ENCODE results near the gene AGGF1.

The AGGF1 gene

DNA sequence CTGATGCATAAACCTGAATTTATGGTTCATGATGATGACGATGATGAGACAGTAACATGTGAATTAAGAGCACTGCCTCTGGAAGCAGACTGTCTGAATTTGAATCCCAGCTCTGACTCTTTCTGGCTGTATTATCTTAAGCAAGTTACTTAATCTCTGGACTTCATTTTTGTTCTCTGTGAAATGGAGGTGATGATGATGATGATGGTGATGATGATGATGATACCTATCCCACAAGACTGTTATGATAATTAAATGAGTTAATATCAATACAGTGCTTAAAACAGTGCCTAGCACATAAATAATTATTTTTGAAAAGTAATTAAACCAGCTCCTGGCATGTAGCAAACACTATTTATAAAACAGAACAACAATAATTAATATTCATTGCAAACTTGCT, 13.2 kb upstream of the AGGF1 start:
- H2AK5ac ChIP-seq (ENCODE audit: low read length): no peak overlapping the region
- H2BK15ac ChIP-seq (replicated peaks; ENCODE audit: low read depth): no peak overlapping the region
- no peak overlapping the region for H4K8ac ChIP-seq (ENCODE audit: low read depth, low read length)
- no peak for DNase-seq
- no peak overlapping the region for H2BK120ac ChIP-seq (ENCODE audit: low read depth, low read length)
- WGBS (ENCODE audit: extremely low coverage, insufficient coverage, low lambda C conversion rate): no CpG with 5 or more reads among the region's 1 CpG
- no peaks in the 10 kb centered on the region for H3K36me3 ChIP-seq (ENCODE audit: control insufficient read depth, insufficient read depth, low read length)
- no peak overlapping the region for H3K9ac ChIP-seq (ENCODE audit: low read length)
- H3K79me2 ChIP-seq (ENCODE audit: control insufficient read depth, insufficient read depth, low read length): no peaks in the 10 kb centered on the region
- H3K18ac ChIP-seq (ENCODE audit: low read length): no peak overlapping the region
- no peak overlapping the region for H3K4me3 ChIP-seq (ENCODE audit: low read length)
- H4K5ac ChIP-seq (ENCODE audit: low read length): no peak overlapping the region
- no peak overlapping the region for H3K56ac ChIP-seq (ENCODE audit: low read length)
- H3K23ac ChIP-seq (ENCODE audit: low read length): no peak overlapping the region
- no peak overlapping the region for H2BK5ac ChIP-seq (ENCODE audit: low read length)
- no peak overlapping the region for H3K4me2 ChIP-seq (ENCODE audit: low read length)
- no peaks in the 10 kb centered on the region for H3K79me1 ChIP-seq (ENCODE audit: low read length)
- H3K27ac ChIP-seq (ENCODE audit: low read depth, low read length): no peak overlapping the region
- H3K4me1 ChIP-seq (ENCODE audit: control insufficient read depth, low read depth, low read length): no peaks in the 10 kb centered on the region
- H3K27me3 ChIP-seq (ENCODE audit: insufficient read depth, low read length, poor library complexity): no peaks in the 10 kb centered on the region
- H3K4ac ChIP-seq (ENCODE audit: low read depth, low read length): no peak overlapping the region

GRCh38 chr5:77017668-77018067, 12.5 kb upstream of the AGGF1 start:
- no CpG with 5 or more reads among the region's 4 CpGs for WGBS (ENCODE audit: extremely low coverage, insufficient coverage, low lambda C conversion rate)

GRCh38 chr5:77022511-77023417, 7.4 kb upstream of the AGGF1 start:
- DNase-seq: no peak
- no peaks in the 10 kb centered on the region for H3K4me1 ChIP-seq (ENCODE audit: control insufficient read depth, low read depth, low read length)
- H3K9ac ChIP-seq (ENCODE audit: low read length): no peak overlapping the region
- H3K56ac ChIP-seq (ENCODE audit: low read length): no peak overlapping the region
- H2BK15ac ChIP-seq (replicated peaks; ENCODE audit: low read depth): no peak overlapping the region
- no peak overlapping the region for H3K4me2 ChIP-seq (ENCODE audit: low read length)
- H3K23ac ChIP-seq (ENCODE audit: low read length): no peak overlapping the region
- no peaks in the 10 kb centered on the region for H3K79me1 ChIP-seq (ENCODE audit: low read length)
- no peaks in the 10 kb centered on the region for H3K36me3 ChIP-seq (ENCODE audit: control insufficient read depth, insufficient read depth, low read length)
- H2BK120ac ChIP-seq (ENCODE audit: low read depth, low read length): no peak overlapping the region
- H4K8ac ChIP-seq (ENCODE audit: low read depth, low read length): no peak overlapping the region
- no peak overlapping the region for H2AK5ac ChIP-seq (ENCODE audit: low read length)
- H4K5ac ChIP-seq (ENCODE audit: low read length): no peak overlapping the region
- no peaks in the 10 kb centered on the region for H3K79me2 ChIP-seq (ENCODE audit: control insufficient read depth, insufficient read depth, low read length)
- no peak overlapping the region for H3K27ac ChIP-seq (ENCODE audit: low read depth, low read length)
- no peak overlapping the region for H2BK5ac ChIP-seq (ENCODE audit: low read length)
- H3K18ac ChIP-seq (ENCODE audit: low read length): no peak overlapping the region
- H3K4me3 ChIP-seq (ENCODE audit: low read length): no peak overlapping the region
- no peak overlapping the region for H3K4ac ChIP-seq (ENCODE audit: low read depth, low read length)
- no peaks in the 10 kb centered on the region for H3K27me3 ChIP-seq (ENCODE audit: insufficient read depth, low read length, poor library complexity)
- no CpG with 5 or more reads among the region's 7 CpGs for WGBS (ENCODE audit: extremely low coverage, insufficient coverage, low lambda C conversion rate)

More at GRCh38 chr5:77017668-77018067, 12.5 kb upstream of the AGGF1 start:
- H3K27me3 ChIP-seq (ENCODE audit: insufficient read depth, low read length, poor library complexity): no peaks in the 10 kb centered on the region
- H3K4me3 ChIP-seq (ENCODE audit: low read length): no peak overlapping the region
- H4K8ac ChIP-seq (ENCODE audit: low read depth, low read length): no peak overlapping the region
- no peaks in the 10 kb centered on the region for H3K36me3 ChIP-seq (ENCODE audit: control insufficient read depth, insufficient read depth, low read length)
- no peak overlapping the region for H2BK120ac ChIP-seq (ENCODE audit: low read depth, low read length)
- no peak overlapping the region for H3K9ac ChIP-seq (ENCODE audit: low read length)
- H3K4ac ChIP-seq (ENCODE audit: low read depth, low read length): no peak overlapping the region
- H2AK5ac ChIP-seq (ENCODE audit: low read length): no peak overlapping the region
- H3K27ac ChIP-seq (ENCODE audit: low read depth, low read length): no peak overlapping the region
- no peak overlapping the region for H4K5ac ChIP-seq (ENCODE audit: low read length)
- no peak overlapping the region for H3K4me2 ChIP-seq (ENCODE audit: low read length)
- H3K56ac ChIP-seq (ENCODE audit: low read length): no peak overlapping the region
- H3K4me1 ChIP-seq (ENCODE audit: control insufficient read depth, low read depth, low read length): no peaks in the 10 kb centered on the region
- no peak overlapping the region for H3K18ac ChIP-seq (ENCODE audit: low read length)
- no peak overlapping the region for H2BK5ac ChIP-seq (ENCODE audit: low read length)
- no peaks in the 10 kb centered on the region for H3K79me2 ChIP-seq (ENCODE audit: control insufficient read depth, insufficient read depth, low read length)
- no peaks in the 10 kb centered on the region for H3K79me1 ChIP-seq (ENCODE audit: low read length)
- no peak overlapping the region for H3K23ac ChIP-seq (ENCODE audit: low read length)
- H2BK15ac ChIP-seq (replicated peaks; ENCODE audit: low read depth): no peak overlapping the region
- DNase-seq: no peak

GRCh38 chr5:77024490-77024889, 5.7 kb upstream of the AGGF1 start:
- H3K27ac ChIP-seq (ENCODE audit: low read depth, low read length): no peak overlapping the region
- DNase-seq: no peak
- no peak overlapping the region for H4K8ac ChIP-seq (ENCODE audit: low read depth, low read length)
- no peak overlapping the region for H2AK5ac ChIP-seq (ENCODE audit: low read length)
- H3K4me2 ChIP-seq (ENCODE audit: low read length): no peak overlapping the region
- H3K9ac ChIP-seq (ENCODE audit: low read length): no peak overlapping the region
- WGBS (ENCODE audit: extremely low coverage, insufficient coverage, low lambda C conversion rate): no CpG with 5 or more reads among the region's 1 CpG
- no peak overlapping the region for H2BK5ac ChIP-seq (ENCODE audit: low read length)
- H2BK15ac ChIP-seq (replicated peaks; ENCODE audit: low read depth): no peak overlapping the region
- H2BK120ac ChIP-seq (ENCODE audit: low read depth, low read length): no peak overlapping the region
- no peaks in the 10 kb centered on the region for H3K79me2 ChIP-seq (ENCODE audit: control insufficient read depth, insufficient read depth, low read length)
- H3K23ac ChIP-seq (ENCODE audit: low read length): no peak overlapping the region
- H3K56ac ChIP-seq (ENCODE audit: low read length): no peak overlapping the region
- no peaks in the 10 kb centered on the region for H3K4me1 ChIP-seq (ENCODE audit: control insufficient read depth, low read depth, low read length)
- no peaks in the 10 kb centered on the region for H3K79me1 ChIP-seq (ENCODE audit: low read length)
- no peak overlapping the region for H3K18ac ChIP-seq (ENCODE audit: low read length)
- H3K36me3 ChIP-seq (ENCODE audit: control insufficient read depth, insufficient read depth, low read length): no peaks in the 10 kb centered on the region
- no peak overlapping the region for H3K4ac ChIP-seq (ENCODE audit: low read depth, low read length)
- H3K27me3 ChIP-seq (ENCODE audit: insufficient read depth, low read length, poor library complexity): no peaks in the 10 kb centered on the region
- H3K4me3 ChIP-seq (ENCODE audit: low read length): no peak overlapping the region
- no peak overlapping the region for H4K5ac ChIP-seq (ENCODE audit: low read length)

DNA sequence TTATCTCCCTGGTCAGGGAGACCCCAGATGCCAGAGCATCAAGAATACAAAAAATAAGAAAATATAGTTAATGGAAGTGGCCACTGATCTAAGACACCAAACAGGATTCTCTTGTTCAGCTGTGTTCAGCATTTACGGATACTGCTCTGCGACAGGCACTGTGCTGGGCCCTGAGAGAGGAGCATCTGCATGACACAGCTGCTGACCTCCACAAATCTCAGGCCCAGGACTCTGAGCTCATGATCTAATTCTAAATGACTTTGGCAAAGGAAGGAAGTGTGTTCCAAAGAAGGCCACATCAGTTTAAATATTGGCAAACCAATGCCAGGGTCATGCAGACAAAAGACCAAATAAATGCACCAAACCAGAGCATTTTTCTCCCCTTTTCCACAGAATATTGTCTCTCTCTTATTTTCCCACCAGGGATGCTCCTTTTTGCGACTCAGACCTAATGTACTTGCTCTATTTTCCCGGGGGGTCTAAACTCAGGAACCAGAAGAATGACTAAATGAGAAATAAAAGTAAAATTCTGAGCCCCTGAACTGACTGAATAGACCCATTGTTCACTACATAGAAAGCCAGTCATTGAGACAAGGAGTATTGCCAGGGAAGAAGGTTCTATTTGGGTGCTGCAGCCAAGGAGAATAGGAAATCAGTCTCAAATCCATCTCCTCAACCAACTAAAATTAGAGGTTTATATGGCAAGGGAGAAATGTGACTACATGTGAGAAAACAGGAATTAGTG, 1.4 kb upstream of the AGGF1 start:
- Histone ChIP-seq H2BK5ac (ENCODE audit: low read length) (no peak overlapping the region), H3K23ac (ENCODE audit: low read length) (no peak overlapping the region), H3K4me3 (ENCODE audit: low read length) (no peak overlapping the region), H4K8ac (ENCODE audit: low read depth, low read length) (no peak overlapping the region), H3K27ac (ENCODE audit: low read depth, low read length) (no peak overlapping the region), H2BK15ac (replicated peaks; ENCODE audit: low read depth) (no peak overlapping the region), H3K9ac (ENCODE audit: low read length) (no peak overlapping the region), H3K79me1 (ENCODE audit: low read length) (peaks cover 2% of the 10 kb centered on the region), H3K27me3 (ENCODE audit: insufficient read depth, low read length, poor library complexity) (no peaks in the 10 kb centered on the region), H3K18ac (ENCODE audit: low read length) (no peak overlapping the region), H3K4ac (ENCODE audit: low read depth, low read length) (no peak overlapping the region), H2AK5ac (ENCODE audit: low read length) (no peak overlapping the region), H3K4me1 (ENCODE audit: control insufficient read depth, low read depth, low read length) (peaks cover 2% of the 10 kb centered on the region), H3K36me3 (ENCODE audit: control insufficient read depth, insufficient read depth, low read length) (no peaks in the 10 kb centered on the region), H3K56ac (ENCODE audit: low read length) (no peak overlapping the region), H4K5ac (ENCODE audit: low read length) (no peak overlapping the region), H2BK120ac (ENCODE audit: low read depth, low read length) (no peak overlapping the region), H3K4me2 (ENCODE audit: low read length) (no peak overlapping the region), H3K79me2 (ENCODE audit: control insufficient read depth, insufficient read depth, low read length) (no peaks in the 10 kb centered on the region)
- DNase-seq: no peak
- WGBS (ENCODE audit: extremely low coverage, insufficient coverage, low lambda C conversion rate): no CpG with 5 or more reads among the region's 4 CpGs
